NCI-H526 (cell line): ENCODE results near the gene VEGFC.

ENCODE experiments used
- DNase-seq, 2 experiments: peaks; one replicate each; lab custom pipeline; 2025; lab: John Stamatoyannopoulos, UW

Gene VEGFC

DNA sequence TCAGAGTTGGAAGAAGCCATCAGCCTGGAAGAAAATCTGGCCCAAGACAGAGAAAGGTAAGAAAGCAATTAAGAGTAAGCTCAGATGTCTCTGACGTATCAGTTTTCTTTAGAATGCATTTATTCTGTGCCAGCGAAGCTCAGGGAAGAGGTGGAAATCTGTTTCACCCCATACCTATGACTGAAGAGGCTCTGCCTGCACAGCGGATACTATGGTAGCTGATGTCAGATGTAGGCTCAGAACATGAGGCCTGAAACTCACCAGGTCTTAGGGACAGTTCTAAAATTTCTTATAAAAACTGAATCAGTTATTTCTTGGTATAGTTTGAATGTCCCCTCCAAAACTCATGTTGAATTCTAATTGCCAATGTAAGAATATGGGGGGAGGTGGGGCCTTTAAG, 30.9 kb downstream of the VEGFC start:
- DNase-seq: no peak

DNA sequence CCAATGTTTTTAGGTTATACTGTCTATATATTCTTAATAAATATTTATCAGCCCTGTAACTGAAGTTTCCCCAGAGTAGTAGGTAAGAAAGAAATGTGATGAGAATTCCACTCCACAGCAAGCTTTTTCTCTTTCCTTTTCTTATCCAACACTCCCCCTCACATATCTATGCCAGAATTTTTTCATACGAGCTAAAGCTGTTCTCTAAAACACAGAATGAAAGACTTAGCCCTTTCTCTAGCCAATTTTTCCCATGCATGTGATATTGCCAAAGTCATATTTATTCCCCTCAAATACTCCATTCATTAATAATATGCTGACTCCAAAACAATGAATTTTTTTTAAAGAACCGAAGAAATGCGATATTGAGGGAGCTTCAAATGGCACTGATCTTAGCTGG, 32.3 kb downstream of the VEGFC start:
- DNase-seq: no peak

DNA sequence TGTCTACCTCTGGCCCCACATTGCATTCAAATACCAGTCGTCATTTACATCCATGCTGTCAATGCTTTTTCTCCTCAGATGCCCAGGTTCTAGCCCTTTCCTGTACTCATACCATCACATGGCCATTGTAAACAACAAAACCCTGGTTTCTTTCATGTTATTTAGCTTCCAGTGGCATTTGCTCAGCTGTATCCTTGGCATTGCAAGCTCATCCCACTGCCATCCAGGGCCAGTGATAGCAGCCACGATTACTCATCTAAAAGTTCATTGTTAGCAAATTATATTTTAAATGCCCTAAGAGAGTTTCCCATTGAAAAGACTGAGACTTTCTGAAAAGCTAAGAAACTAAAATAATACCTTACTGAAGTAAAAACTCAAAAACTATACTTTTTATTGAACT, 34.0 kb downstream of the VEGFC start:
- no peak for DNase-seq

- no peak for DNase-seq
Measured at GRCh38 chr4:176758323-176758722, 34.4 kb downstream of the VEGFC start.

DNA sequence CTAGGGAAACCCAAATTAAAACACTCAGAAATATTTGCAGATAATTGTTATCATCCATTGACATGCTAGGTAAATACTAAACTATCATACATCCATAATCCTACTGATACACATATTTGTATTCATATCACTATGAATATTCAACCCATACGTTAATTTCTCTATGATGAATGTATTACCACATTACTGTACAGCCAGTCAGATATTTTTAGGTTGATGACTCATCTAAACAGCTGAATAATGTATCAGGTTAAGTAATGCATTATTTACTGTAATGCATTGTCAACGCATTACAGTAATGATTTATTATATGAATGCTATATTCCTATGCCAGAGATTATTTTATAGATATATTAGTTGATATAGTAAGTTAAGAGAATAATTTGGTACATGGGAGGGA, 37.1 kb downstream of the VEGFC start:
- DNase-seq: no peak

GRCh38 chr4:176755001-176755400, 37.7 kb downstream of the VEGFC start:
- no peak for DNase-seq

DNA sequence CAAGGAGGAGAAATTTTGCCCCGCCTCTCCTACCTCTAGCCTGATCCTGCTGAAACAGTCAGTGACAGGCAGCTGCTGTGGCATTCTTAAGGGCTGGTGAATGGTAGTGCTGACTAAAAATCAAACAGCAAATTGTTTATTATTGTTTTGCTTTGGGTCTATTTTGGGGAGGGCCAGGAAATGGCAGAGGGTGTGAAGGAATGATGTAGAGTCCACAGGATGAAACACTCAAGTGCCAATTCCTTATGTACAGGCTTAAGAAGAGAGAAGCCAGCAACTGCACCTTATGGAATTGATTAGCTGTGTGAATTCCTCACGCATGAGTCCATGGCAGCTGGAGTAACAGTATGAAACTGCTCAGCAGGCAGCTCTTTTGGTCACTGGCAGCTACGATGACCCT, 39.7 kb downstream of the VEGFC start:
- no peak for DNase-seq

- no peak for DNase-seq
Measured at GRCh38 chr4:176752191-176752749, 40.5 kb downstream of the VEGFC start.

- no peak for DNase-seq
Measured at GRCh38 chr4:176751061-176751460, 41.7 kb downstream of the VEGFC start.

DNA sequence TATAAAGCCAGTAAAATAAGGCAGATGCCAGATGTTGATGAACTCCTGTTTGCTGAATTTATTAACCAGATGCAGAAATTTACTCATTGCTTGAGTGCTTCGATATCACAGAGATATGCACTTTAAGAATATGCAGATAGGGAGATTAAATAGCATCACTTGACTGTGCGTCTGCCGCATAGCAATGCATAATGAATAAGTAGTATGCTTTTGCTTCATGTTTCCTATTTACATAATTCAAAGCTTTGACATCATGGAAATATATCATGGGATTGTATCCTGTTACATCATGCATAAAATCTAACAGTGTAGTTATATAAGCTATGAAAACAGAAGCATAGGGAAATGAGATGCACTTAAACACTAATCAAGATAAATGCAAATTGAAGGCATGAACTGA, 45.9 kb downstream of the VEGFC start:
- DNase-seq: peak; percentile 70 to 73

DNA sequence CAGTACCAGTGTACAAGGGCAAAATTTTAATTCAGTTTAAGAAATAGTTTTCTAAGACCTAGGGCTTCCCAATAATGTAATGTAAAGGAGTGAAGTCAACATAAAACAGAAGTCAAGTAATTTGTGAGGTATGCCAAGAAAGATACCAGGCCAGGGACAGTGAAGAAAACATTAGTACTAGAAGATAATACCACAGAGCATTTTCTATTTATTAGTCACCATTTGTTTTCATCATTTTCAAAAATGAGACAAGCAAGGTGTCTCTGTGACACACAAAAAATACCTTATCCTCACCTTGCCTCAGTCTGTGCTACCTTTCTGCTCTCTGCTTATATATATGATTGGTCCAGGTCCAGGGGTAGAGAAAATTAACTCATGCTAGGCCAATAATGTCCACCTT, 46.8 kb downstream of the VEGFC start:
- no peak for DNase-seq

- no peak for DNase-seq
Measured at GRCh38 chr4:176744091-176744490, 48.6 kb downstream of the VEGFC start.

GRCh38 chr4:176742211-176742610, 50.5 kb downstream of the VEGFC start:
- DNase-seq: no peak

DNA sequence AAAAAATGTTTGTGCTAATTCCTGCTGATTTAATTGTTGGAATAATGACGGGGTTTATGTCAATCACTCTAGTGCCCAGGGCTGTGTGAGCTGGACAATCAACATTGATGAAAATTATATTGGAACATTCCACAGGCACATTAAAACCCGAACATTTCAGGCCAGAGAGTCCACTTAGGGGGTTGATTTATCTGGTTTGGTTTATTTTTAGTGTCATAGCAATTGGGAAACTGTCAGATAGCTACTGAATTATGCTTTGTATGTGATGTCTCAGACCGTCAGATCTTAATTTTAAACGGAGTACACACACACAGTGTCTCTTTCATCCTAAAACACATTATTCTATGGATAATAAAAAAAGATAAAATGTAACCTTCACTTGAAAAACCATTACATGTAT, 51.5 kb downstream of the VEGFC start:
- DNase-seq: no peak

GRCh38 chr4:176735300-176735699, 57.4 kb downstream of the VEGFC start:
- DNase-seq: no peak

GRCh38 chr4:176734461-176734860, 58.3 kb downstream of the VEGFC start:
- no peak for DNase-seq

DNA sequence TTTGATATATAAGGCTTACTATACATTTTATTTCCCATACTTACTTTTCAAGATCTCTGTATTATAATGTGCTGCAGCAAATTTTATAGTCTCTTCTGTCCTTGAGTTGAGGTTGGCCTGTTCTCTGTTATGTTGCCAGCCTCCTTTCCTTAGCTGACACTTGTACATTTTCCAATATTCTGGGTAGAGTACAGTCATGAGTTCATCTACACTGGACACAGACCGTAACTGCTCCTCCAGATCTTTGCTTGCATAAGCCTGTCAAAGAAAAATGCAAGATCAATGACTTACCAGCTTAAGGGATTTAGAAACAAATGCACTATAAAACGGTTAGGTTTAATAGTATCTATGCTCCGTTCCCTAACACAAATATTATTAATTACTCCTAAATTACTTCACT, 63.2 kb downstream of the VEGFC start:
- DNase-seq: no peak

DNA sequence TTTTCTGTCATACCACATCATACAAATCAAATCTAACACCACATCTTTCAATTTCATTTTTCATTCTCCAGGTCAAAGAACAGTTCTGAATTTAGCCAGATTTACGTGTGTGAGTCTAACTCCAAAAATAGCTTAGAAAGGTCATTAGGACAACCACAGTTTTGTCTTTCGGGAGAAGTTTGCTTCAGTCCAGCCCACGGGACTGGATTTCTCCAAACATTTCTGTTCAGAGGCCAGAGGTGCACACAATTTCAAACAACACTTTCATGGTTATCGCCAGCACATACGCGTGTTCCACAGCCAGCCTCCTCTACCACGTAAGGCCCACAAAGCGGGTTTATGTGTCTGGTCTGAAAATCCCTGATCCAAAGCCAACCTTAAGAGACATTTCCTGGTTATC, 65.9 kb downstream of the VEGFC start:
- no peak for DNase-seq

GRCh38 chr4:176721459-176721858, 71.3 kb downstream of the VEGFC start:
- no peak for DNase-seq

DNA sequence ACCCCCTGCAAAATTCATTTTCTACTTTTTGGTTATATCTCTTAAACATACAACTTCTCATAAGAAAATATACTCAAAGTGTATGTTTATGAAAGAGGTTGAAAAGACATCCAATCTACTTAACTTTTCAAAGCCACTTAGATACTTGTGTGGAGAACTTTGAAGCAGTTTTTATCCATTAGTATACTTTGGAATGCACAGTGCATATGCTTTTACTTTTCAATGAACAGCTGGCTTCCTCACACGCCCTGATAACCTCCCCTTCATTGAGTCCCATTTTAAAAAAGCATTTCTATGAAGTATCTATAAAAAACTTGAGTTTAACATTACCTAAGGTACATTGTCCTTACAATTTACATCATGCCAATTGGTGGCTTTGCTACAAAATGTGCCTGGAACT, 73.8 kb downstream of the VEGFC start:
- DNase-seq: no peak

- DNase-seq: no peak
Measured at GRCh38 chr4:176717237-176717636, 75.5 kb downstream of the VEGFC start.

DNA sequence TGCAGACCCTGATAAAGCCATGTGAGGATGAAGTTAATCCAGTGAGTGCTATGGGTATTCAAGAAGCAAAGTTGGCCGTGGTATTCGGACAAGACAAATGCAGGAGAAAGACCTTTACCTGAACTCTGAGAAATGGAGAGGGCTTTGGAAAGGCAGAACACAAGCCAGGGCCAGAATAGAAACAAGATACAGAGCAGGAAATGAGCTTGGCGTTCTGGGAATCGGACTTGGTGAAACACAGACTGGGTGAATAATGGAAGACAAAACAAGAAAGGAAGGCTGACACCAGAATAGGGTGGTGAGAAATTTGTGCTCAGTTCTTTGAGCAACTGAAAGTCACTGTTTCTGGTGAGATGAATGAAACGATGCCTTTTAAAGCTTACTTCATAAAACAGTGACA, 83.3 kb downstream of the VEGFC start:
- DNase-seq: no peak

GRCh38 chr4:176708771-176709311, 83.9 kb downstream of the VEGFC start:
- DNase-seq: no peak

GRCh38 chr4:176690716-176691115, 102.0 kb downstream of the VEGFC start:
- DNase-seq: no peak
